GM18508 (cell line): Measurements from ENCODE around the gene CHGA.

Source experiments
- ATAC-seq: cut with Tn5 transposase; IDR thresholded peaks from one replicate; pipeline ENCODE4 v1.9.1; 2021; ENCODE audit warnings: moderate number of reproducible peaks; ENCODE audit not compliant: insufficient read depth, unreplicated experiment

Gene CHGA

GRCh38 chr14:92922883-92923743 is at the start of gene CHGA:
Gene CHGA (plus strand): TSS chr14:92923150. CDS start chr14:92923360, 210 bp downstream.
- no peak for ATAC-seq

GRCh38 chr14:92874962-92875661 is 47.8 kb upstream of the CHGA start:
- ATAC-seq, result no peak

GRCh38 chr14:92877757-92878431 is 45.1 kb upstream of the CHGA start:
- ATAC-seq, result no peak

- ATAC-seq, result no peak
Measured at GRCh38 chr14:92880351-92880750, 42.6 kb upstream of the CHGA start.

GRCh38 chr14:92880851-92881250 is 42.1 kb upstream of the CHGA start:
- no peak for ATAC-seq

- no peak for ATAC-seq
Measured at GRCh38 chr14:92883066-92883465, 39.9 kb upstream of the CHGA start.

- ATAC-seq, result no peak
Measured at GRCh38 chr14:92884410-92884809, 38.5 kb upstream of the CHGA start.

- ATAC-seq, result no peak
Measured at GRCh38 chr14:92885279-92886061, 37.5 kb upstream of the CHGA start.

- ATAC-seq, result no peak
Measured at GRCh38 chr14:92886337-92886736, 36.6 kb upstream of the CHGA start.

GRCh38 chr14:92887157-92887556 is 35.8 kb upstream of the CHGA start:
- ATAC-seq, result no peak

GRCh38 chr14:92888896-92889295 is 34.1 kb upstream of the CHGA start:
- no peak for ATAC-seq

GRCh38 chr14:92890830-92891588 is 31.9 kb upstream of the CHGA start:
- ATAC-seq, result no peak

GRCh38 chr14:92892589-92892988 is 30.4 kb upstream of the CHGA start:
- no peak for ATAC-seq

- no peak for ATAC-seq
Measured at GRCh38 chr14:92895352-92895878, 27.5 kb upstream of the CHGA start.

GRCh38 chr14:92897922-92898565 is 24.9 kb upstream of the CHGA start:
- no peak for ATAC-seq

- ATAC-seq, result no peak
Measured at GRCh38 chr14:92898566-92899131, 24.3 kb upstream of the CHGA start.

- no peak for ATAC-seq
Measured at GRCh38 chr14:92900660-92901059, 22.3 kb upstream of the CHGA start.

- ATAC-seq, result no peak
Measured at GRCh38 chr14:92902191-92902590, 20.8 kb upstream of the CHGA start.

GRCh38 chr14:92902726-92903125 is 20.2 kb upstream of the CHGA start:
- no peak for ATAC-seq
